Left renal cortex interstitium (tissue), 4 donors: ENCODE measurements around the gene POU2F1. TPM values are rescaled to one million over a fixed set of nuclear protein-coding genes. Genes with fewer than 3 reads are reported as not detected.

Experiments
- polyA plus RNA-seq, 4 donors: library from polyadenylated mRNA; unstranded; fragments of 120-200 nt; gene quantifications; one replicate each; pipeline ENCODE4 v1.2.1, GENCODE V29; 2013; ENCODE audit not compliant: insufficient read length in 4 of 4

The POU2F1 gene
- polyA plus RNA-seq, 4 donors: 11.8 to 18.6 (median 13.9) TPM

Other genes starting within 250 kb of the POU2F1 start
- 10 to 100 TPM; 12.0 to 16.3 (median 14.0) TPM for gene ILDR2, start 245.3 kb upstream of the POU2F1 start, polyA plus RNA-seq
- gene MAEL, start 231.6 kb upstream of the POU2F1 start, polyA plus RNA-seq: 1 to 10 TPM; 2.5 to 3.1 (median 2.7) TPM
- gene GPA33, start 130.5 kb upstream of the POU2F1 start, polyA plus RNA-seq: 1 to 10 TPM; 1.1 to 1.7 (median 1.3) TPM
- under 1 TPM; 0.35 to 0.65 (median 0.40) TPM for gene STYXL2, start 126.8 kb upstream of the POU2F1 start, polyA plus RNA-seq